ENCODE measurements around the gene KLHDC4. TPM values are rescaled to one million over a fixed set of nuclear protein-coding genes. Genes with fewer than 3 reads are reported as not detected.

The KLHDC4 gene
- polyA plus RNA-seq, 2 of the 4 experiments (the other 2 are of a cell fraction) = 25.9 to 37.2 TPM

DNA sequence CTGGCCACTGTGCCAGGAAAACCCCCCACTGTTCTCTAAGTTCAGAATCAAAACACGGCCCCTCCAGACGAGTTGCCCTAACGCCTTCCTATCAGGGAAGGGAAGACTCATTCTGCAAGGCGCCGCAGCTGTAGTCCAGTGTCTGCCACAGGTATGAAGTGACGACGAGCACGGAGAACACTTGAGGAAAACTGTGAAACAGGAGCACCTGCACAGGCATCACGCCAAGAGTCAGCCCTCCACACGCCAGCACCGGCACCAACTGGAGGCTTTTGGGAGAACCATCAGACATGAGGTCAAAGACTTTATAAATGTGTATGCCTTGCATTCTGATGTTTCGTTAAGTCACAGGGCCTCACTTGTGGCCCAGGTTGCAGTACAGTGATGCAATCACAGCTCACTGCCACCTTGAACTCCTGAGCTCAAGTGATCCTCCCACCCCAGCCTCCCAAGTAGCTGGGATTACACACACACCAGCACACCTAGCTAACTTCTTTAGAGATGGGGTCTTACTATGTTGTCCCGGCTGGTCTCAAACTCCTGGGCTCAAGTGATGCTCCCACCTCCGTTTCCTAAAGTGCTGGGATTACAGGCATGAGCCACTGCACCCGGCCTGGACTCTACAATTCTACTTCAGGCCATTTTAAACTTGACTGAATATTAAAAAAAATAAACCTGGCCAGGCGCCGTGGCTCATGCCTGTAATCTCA, 22.9 kb downstream of the KLHDC4 start:
- no peak for FAIRE-seq
- no peak overlapping the region for H3K27ac ChIP-seq
- TF ChIP-seq, protein P1, sequence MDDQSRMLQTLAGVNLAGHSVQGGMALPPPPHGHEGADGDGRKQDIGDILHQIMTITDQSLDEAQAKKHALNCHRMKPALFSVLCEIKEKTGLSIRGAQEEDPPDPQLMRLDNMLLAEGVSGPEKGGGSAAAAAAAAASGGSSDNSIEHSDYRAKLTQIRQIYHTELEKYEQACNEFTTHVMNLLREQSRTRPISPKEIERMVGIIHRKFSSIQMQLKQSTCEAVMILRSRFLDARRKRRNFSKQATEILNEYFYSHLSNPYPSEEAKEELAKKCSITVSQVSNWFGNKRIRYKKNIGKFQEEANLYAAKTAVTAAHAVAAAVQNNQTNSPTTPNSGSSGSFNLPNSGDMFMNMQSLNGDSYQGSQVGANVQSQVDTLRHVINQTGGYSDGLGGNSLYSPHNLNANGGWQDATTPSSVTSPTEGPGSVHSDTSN (IDR thresholded peaks at IDR 0.05) = no peak
- no peak for TF ChIP-seq POLR2AphosphoS2 (conservative IDR thresholded peaks at IDR 0.05; ENCODE audit: low read length)
- TF ChIP-seq CHD4 (IDR thresholded peaks at IDR 0.05; ENCODE audit: borderline replicate concordance) = no peak
- no peak for TF ChIP-seq FOXS1 (CRISPR knock-in tag; IDR thresholded peaks at IDR 0.05)
- no peak for TF ChIP-seq ESRRA (IDR thresholded peaks at IDR 0.05; ENCODE audit: borderline replicate concordance, low read length)
- TF ChIP-seq, protein P2, sequence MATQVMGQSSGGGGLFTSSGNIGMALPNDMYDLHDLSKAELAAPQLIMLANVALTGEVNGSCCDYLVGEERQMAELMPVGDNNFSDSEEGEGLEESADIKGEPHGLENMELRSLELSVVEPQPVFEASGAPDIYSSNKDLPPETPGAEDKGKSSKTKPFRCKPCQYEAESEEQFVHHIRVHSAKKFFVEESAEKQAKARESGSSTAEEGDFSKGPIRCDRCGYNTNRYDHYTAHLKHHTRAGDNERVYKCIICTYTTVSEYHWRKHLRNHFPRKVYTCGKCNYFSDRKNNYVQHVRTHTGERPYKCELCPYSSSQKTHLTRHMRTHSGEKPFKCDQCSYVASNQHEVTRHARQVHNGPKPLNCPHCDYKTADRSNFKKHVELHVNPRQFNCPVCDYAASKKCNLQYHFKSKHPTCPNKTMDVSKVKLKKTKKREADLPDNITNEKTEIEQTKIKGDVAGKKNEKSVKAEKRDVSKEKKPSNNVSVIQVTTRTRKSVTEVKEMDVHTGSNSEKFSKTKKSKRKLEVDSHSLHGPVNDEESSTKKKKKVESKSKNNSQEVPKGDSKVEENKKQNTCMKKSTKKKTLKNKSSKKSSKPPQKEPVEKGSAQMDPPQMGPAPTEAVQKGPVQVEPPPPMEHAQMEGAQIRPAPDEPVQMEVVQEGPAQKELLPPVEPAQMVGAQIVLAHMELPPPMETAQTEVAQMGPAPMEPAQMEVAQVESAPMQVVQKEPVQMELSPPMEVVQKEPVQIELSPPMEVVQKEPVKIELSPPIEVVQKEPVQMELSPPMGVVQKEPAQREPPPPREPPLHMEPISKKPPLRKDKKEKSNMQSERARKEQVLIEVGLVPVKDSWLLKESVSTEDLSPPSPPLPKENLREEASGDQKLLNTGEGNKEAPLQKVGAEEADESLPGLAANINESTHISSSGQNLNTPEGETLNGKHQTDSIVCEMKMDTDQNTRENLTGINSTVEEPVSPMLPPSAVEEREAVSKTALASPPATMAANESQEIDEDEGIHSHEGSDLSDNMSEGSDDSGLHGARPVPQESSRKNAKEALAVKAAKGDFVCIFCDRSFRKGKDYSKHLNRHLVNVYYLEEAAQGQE (IDR thresholded peaks at IDR 0.05) = no peak
- TF ChIP-seq EHMT2 (IDR thresholded peaks at IDR 0.05; ENCODE audit: low read depth) = no peak
- TF ChIP-seq, protein P3, sequence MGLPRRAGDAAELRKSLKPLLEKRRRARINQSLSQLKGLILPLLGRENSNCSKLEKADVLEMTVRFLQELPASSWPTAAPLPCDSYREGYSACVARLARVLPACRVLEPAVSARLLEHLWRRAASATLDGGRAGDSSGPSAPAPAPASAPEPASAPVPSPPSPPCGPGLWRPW (IDR thresholded peaks at IDR 0.05) = no peak
- TF ChIP-seq PHF8 (IDR thresholded peaks at IDR 0.05; ENCODE audit: borderline replicate concordance, low read depth) = no peak
- TF ChIP-seq CBX2 (IDR thresholded peaks at IDR 0.05; ENCODE audit: borderline replicate concordance, low read depth) = no peak
- TF ChIP-seq, protein P4, sequence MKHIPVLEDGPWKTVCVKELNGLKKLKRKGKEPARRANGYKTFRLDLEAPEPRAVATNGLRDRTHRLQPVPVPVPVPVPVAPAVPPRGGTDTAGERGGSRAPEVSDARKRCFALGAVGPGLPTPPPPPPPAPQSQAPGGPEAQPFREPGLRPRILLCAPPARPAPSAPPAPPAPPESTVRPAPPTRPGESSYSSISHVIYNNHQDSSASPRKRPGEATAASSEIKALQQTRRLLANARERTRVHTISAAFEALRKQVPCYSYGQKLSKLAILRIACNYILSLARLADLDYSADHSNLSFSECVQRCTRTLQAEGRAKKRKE (CRISPR knock-in tag; IDR thresholded peaks at IDR 0.05; ENCODE audit: low read depth) = no peak
- no peak for TF ChIP-seq EP300 (IDR thresholded peaks at IDR 0.05)
- ATAC-seq = no peak
- POLR2A ChIA-PET = no interaction called here
- CTCF ChIA-PET = interaction anchor here (1.2 to 1.3 kb wide), 2 partner anchors 12 to 36 kb away, joined by 3 read pairs; no protein-coding TSS in a partner anchor
- no peak overlapping the region for H3K4me3 ChIP-seq
- no peaks in the 10 kb centered on the region for H3K4me1 ChIP-seq
- no peak overlapping the region for H3K4me2 ChIP-seq
- no peaks in the 10 kb centered on the region for H3K9me3 ChIP-seq
- 87% methylated on average over 17 of the region's 17 CpGs for WGBS (ENCODE audit: missing lambda C conversion rate)
- no peak for DNase-seq (ENCODE audit: low read depth in 1 of 2, low spot score in 1 of 2)

DNA sequence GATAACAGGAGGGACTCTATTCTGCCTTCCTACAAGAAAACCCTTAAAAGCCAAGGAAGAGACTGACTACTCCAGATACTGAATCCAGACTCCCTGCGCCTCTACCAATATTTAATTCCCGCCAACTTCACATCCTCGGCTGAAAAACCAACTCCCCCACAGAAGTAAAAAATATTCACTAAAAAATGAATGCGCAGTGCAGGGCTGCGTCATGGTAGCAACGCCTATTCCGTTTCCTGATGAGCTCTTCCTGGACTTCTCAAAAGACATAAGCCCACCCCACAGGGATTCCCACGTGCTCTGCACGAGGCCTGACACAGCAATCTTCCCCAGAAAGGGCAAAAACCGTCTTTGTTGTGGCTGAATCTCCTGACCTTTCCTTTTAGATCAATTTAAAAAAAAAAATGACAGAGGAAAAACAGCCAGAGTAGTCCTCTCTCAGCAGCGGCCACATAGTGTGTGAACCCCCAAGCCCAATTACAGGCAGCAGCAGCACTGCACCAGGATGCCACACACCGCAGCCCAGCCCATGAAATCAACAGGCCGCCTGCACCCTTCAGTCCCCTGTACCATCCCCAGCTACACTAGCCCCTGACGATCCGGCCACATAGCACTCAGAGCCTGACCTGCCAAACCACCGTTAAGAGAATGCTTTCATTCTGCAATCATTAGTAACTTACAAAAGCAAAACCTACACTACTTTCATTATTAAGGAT, 23.9 kb downstream of the KLHDC4 start:
- CTCF ChIA-PET = no interaction called here
- H3K27ac ChIP-seq = no peak overlapping the region
- 94% methylated on average over 16 of the region's 16 CpGs for WGBS (ENCODE audit: missing lambda C conversion rate)
- ATAC-seq = no peak
- POLR2A ChIA-PET = no interaction called here
- DNase-seq (ENCODE audit: low read depth in 1 of 2, low spot score in 1 of 2) = no peak
- H3K4me1 ChIP-seq = no peaks in the 10 kb centered on the region
- no peak overlapping the region for H3K4me2 ChIP-seq
- FAIRE-seq = no peak
- H3K4me3 ChIP-seq = no peak overlapping the region
- H3K9me3 ChIP-seq = no peaks in the 10 kb centered on the region
- TF ChIP-seq, protein P5, sequence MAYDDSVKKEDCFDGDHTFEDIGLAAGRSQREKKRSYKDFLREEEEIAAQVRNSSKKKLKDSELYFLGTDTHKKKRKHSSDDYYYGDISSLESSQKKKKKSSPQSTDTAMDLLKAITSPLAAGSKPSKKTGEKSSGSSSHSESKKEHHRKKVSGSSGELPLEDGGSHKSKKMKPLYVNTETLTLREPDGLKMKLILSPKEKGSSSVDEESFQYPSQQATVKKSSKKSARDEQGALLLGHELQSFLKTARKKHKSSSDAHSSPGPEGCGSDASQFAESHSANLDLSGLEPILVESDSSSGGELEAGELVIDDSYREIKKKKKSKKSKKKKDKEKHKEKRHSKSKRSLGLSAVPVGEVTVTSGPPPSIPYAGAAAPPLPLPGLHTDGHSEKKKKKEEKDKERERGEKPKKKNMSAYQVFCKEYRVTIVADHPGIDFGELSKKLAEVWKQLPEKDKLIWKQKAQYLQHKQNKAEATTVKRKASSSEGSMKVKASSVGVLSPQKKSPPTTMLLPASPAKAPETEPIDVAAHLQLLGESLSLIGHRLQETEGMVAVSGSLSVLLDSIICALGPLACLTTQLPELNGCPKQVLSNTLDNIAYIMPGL (CRISPR knock-in tag; IDR thresholded peaks at IDR 0.05; ENCODE audit: borderline replicate concordance) = no peak
- TF ChIP-seq ZSCAN20 (CRISPR knock-in tag; IDR thresholded peaks at IDR 0.05) (no peak), KDM5A (IDR thresholded peaks at IDR 0.05) (no peak), GATA3 (IDR thresholded peaks at IDR 0.05; ENCODE audit: borderline replicate concordance) (no peak), HOXB5 (CRISPR knock-in tag; IDR thresholded peaks at IDR 0.05) (no peak), NFE2L2 (conservative IDR thresholded peaks at IDR 0.05; ENCODE audit: low read length) (no peak), CBX2 (IDR thresholded peaks at IDR 0.05; ENCODE audit: borderline replicate concordance, low read depth) (no peak), RAD21 (conservative IDR thresholded peaks at IDR 0.05 in 1 of 2, IDR thresholded peaks at IDR 0.05 in 1 of 2) (no peak), TP53 (CRISPR knock-in tag; IDR thresholded peaks at IDR 0.05) (no peak), HEYL (CRISPR knock-in tag; IDR thresholded peaks at IDR 0.05) (no peak)
- TF ChIP-seq, protein P3 (IDR thresholded peaks at IDR 0.05) = no peak
- TF ChIP-seq, protein P2 (IDR thresholded peaks at IDR 0.05) = no peak
